ENCODE data around the gene SOX5.
"Not testable (repeated sequence)": the region's sequence is repeated elsewhere in the genome, so short reads cannot be mapped to it uniquely, and the experiment has no call there.

Gene SOX5

DNA sequence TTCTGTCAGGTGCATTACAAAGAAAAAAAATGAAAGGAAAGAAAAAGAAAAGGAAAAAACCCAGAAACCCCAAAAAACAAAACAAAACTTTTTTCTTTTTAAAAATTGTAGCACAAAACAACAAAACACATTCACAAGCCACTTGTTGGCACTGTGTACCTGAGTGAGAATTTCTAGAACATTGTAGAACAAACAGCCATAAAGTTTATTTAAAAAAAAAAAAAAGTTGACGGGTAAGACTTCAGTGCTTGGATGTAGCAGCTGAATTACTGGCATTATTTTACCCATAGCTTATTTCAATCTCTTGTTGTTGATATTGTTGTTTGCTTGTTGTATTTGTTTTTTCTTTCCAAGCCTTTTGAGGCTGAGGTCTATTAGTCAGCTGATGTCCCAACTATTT is 415.8 kb downstream of the SOX5 start:
- DNase-seq: no peak

DNA sequence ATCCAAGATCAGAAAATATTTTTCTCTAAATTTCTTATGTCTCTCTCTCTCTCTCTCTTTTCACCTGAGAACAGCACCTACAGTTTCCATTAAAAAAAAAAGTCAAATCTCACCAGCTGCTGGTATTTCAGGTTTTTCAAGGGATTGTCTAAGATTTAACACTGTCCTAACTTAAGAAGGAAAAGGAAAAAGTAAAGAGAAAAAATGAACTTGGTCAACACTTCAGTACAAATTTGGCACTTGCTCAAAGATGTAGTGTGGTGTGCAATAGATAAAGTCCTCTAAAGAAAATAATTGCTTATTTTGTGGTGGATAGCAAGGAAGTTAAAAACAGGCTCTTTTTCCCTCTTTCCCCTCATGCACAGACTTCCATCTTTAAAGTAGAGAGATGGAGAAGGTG is 416.2 kb downstream of the SOX5 start:
- no peak for DNase-seq

DNA sequence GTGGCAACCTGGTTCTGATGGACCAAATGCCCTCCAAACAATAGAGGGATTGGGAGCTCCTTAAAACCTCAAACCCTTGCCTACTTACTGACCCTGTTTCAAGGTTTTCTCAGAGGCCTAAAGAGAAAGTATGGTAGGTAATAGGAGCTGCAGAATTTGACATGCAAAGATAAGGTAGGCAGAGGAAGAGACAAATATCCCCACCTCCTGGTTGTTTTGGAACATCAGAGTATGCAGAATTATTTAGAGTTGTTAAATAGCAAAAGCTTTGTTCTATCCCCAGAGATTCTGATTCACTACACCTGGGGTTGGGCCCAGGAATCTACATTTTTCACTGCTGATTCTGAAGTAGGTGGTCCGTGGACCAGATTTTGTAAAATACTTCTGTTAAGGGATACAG is 421.2 kb downstream of the SOX5 start:
- DNase-seq: no peak

GRCh38 chr12:23525450-23526072 is 423.9 kb downstream of the SOX5 start:
- DNase-seq: no peak

DNA sequence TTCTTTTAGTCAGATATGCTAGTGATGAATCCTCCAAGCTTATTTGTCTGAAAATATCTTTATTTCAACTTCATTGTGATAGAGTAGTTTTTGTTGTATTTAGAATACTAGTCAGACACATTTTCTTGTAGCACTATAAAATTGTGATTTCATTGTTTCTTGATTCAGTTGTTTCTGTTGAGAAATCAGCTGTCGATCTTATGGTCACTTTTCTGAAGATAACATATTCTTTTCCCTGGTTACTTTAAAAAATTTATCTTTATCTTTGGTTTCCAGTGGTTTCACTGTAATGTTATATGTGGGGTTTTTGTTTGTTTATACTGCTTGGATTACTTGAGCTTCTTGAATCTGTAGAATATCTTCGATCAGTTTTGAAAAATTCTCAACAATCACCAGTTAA is 426.1 kb downstream of the SOX5 start:
- no peak for DNase-seq

GRCh38 chr12:23519444-23519843 is 430.0 kb downstream of the SOX5 start:
- not testable (repeated sequence) for DNase-seq

GRCh38 chr12:23515785-23516184 is 433.7 kb downstream of the SOX5 start:
- DNase-seq: not testable (repeated sequence)

GRCh38 chr12:23510484-23510883 is 439.0 kb downstream of the SOX5 start:
- no peak for DNase-seq

- not testable (repeated sequence) for DNase-seq
Measured at GRCh38 chr12:23509832-23510231, 439.6 kb downstream of the SOX5 start.

DNA sequence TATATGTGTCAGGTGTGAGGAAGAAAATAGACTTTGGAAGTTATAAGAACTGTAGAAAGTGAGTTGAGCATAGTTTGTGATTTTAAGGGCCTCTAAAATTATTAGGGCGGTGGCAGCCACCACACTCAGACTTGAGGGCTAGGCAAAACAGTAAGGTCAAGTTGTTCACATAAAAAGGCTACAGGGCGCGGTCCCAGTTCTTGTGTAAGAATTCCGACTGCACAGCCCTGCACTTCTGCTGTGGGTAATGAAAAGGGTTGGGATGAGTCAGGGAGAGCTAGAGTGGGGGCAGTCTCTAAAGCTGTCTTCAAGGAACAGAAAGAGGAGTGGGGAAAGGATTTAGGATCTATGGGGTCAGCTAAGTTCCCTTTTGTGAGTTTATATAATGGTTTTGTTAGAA is 441.7 kb downstream of the SOX5 start:
- not testable (repeated sequence) for DNase-seq

DNA sequence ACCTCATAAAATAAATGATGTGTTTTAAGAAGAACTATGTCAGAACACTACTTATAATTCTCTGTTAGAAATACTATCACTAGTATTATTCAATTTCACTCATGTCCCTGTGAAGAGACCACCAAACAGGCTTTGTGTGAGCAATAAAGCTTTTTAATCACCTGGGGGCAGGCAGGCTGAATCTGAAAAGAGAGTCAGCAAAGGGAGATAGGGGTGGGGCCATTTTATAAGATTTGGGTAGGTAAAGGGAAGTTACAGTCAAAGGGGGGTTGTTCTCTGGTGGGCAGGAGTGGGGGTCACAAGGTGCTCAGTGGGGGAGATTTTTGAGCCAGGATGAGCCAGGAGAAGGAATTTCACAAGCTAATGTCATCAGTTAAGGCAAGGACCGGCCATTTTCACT is 443.7 kb downstream of the SOX5 start:
- not testable (repeated sequence) for DNase-seq

- DNase-seq: no peak
Measured at GRCh38 chr12:23504641-23505399, 444.6 kb downstream of the SOX5 start.

DNA sequence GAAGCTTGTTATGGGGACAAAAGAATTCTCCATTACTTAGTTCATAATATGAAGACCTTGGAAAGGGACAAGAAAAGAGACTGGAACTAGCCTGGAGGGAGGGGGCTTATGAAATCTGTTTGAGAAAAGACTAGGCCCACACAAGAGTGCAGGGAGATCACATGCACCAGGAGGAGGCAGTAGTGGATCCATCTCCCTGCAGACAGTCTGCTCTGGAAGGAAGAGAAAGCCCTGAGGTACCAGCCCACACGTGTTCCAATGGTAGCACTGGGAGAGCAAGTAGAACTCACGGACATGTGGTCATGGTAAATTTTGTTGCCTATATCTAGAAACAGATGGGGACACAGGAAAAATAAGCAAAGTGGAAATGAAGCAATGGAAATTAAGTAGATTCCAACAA is 445.4 kb downstream of the SOX5 start:
- no peak for DNase-seq

DNA sequence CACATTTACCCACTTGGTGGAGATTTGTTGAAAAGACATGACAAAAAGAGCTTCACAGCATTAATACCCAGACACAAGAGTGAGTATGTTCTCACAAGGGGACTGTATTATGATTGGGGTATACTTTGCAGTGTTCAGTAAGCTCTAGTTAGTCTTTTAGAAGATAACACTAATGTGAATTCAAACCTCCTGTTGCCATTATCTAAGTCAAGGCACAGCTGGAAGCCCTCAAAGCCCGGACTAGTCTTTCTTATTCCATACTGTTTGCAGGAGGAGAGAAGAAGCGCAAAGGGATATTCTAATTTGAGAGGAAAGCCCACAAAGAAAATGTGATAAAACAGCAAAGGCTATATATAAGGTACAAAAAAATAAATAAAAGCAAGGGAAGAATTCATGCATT is 445.9 kb downstream of the SOX5 start:
- DNase-seq: no peak

DNA sequence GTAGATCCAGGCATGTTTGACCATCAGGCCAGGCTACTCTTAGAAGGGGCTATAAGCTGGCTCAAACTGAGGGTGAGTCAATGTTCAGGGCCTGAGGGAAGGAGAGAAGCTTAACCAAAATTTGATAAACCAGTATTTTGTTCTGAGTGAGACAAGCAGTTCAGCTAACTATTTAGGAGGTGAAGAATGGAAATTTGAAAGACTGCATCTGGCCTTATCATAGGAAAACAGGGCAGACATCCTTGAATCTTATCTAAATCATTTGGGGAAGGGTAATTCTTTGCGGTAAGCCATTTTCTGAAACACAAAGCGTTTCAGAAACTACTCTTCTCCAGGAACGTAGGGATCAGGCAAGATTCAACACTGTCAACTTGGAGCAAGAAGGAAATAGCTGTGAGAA is 447.2 kb downstream of the SOX5 start:
- DNase-seq: no peak

- no peak for DNase-seq
Measured at GRCh38 chr12:23495472-23495871, 454.0 kb downstream of the SOX5 start.

GRCh38 chr12:23493672-23494071 is 455.8 kb downstream of the SOX5 start:
- no peak for DNase-seq

DNA sequence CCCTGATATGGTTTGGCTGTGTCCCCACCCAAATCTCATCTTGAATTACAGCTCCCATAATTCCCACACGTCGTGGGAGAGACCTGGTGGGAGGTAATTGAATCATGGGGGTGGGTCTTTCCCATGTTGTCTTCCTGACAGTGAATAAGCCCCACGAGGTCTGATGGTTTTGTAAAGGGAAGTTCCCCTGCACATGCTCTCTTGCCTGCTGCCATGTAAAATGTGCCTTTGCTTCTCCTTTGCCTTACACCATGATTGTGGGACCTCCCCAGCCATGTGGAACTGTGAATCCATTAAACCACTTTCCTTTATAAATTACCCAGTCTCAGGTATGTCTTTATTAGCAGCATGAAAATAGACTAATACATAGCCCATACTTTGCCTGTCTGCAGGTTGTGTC is 458.4 kb downstream of the SOX5 start:
- DNase-seq: not testable (repeated sequence)

- no peak for DNase-seq
Measured at GRCh38 chr12:23488130-23488529, 461.3 kb downstream of the SOX5 start.

DNA sequence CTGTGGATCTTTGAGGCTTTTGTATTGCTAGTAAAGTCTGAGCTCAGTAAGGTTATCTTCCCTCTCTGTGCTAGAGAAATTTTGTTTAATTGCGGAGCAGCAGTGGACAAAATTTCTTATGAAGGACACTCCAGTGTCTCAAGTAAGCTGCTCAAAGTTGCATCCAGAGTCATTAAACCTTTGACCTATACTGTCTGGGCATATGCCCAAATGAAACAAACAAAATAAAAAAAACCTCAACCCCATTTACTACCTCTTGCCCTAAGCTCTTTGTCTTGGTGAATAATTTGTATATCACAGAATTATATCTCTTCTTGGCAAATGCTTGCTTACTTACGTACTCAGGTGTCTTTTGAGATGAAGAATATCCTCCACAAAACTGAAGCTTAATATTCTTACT is 465.2 kb downstream of the SOX5 start:
- no peak for DNase-seq

GRCh38 chr12:23482571-23482970 is 466.9 kb downstream of the SOX5 start:
- DNase-seq: no peak
